Esophagus muscularis mucosa (tissue), 3 donors: ENCODE results near the gene GCK.

ENCODE experiments used
- POLR2A ChIP-seq: fragments of 450-650 bp; IDR thresholded peaks from one replicate; pipeline ENCODE4 v1.6.1; 2017; ENCODE audit warnings: antibody characterized with exemption, moderate library complexity, mild to moderate bottlenecking, low read depth
- TF ChIP-seq, protein P1 (sequence below), 3 experiments: fragments of 200-600 bp in 2 of 3; fragments of 450-650 bp in 1 of 3; sonication (generic) in 2 of 3; IDR thresholded peaks; one replicate each; pipeline ENCODE4 v1.5.1; 2017 to 2019; ENCODE audit warnings: antibody characterized with exemption in 3 of 3, mild to moderate bottlenecking in 2 of 3, moderate library complexity in 1 of 3

DNA sequence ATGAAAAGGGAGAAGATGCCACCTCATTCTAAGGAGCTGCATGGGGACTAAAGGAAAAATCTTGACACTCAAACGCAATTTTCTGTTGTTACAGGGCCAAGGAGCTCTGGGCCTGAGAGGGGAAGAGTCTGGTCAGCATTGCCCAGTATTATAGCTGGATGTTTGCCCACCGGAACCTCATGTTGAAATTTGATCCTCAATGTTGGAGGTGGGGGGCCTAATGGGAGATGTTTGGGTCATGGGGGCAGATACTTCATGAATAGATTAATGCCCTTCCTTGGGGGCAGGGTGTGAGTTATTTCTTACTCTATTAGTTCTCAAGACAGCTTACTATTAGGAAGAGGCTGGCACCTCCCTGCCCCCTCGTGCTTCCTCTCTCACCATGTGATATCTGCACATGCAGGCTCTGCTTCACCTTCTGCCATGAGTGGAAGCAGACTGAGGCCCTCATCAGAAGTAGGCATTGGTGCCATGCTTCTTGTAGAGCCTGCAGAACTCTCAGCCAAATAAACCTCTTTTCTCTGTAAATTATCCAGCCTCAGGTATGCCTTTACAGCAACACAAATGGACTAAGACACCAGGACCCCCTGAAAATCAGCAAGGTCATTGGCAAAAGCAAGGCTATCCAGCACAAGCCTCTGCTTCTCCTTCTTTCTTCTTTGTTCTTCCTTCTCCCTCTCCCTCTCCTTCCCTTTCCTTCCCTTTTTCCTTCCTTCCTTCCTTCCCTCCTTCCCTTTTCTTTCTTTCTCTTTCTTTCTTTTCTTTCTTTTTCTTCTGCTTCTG lies 15.1 kb downstream of the GCK start:
- TF ChIP-seq, protein P1, sequence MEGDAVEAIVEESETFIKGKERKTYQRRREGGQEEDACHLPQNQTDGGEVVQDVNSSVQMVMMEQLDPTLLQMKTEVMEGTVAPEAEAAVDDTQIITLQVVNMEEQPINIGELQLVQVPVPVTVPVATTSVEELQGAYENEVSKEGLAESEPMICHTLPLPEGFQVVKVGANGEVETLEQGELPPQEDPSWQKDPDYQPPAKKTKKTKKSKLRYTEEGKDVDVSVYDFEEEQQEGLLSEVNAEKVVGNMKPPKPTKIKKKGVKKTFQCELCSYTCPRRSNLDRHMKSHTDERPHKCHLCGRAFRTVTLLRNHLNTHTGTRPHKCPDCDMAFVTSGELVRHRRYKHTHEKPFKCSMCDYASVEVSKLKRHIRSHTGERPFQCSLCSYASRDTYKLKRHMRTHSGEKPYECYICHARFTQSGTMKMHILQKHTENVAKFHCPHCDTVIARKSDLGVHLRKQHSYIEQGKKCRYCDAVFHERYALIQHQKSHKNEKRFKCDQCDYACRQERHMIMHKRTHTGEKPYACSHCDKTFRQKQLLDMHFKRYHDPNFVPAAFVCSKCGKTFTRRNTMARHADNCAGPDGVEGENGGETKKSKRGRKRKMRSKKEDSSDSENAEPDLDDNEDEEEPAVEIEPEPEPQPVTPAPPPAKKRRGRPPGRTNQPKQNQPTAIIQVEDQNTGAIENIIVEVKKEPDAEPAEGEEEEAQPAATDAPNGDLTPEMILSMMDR (IDR thresholded peaks at IDR 0.05) = no peak
- TF ChIP-seq POLR2A = no peak
